A673 (cell line): ENCODE data around the gene SORL1. TPM values are rescaled to one million over a fixed set of nuclear protein-coding genes. Genes with fewer than 3 reads are reported as not detected.

Experiments used
- BruUV-seq: library from RNA; stranded (reverse); fragments of 400-500 nt; replicated peaks from 2 replicates; lab custom pipeline; 2021; lab: Mats Ljungman, UMichigan
- CTCF ChIA-PET: fragments of 300-600 bp; sonication (Branson Sonifier 250); formaldehyde crosslinking; loops from one replicate; lab custom pipeline; 2022; ENCODE audit warnings: antibody characterized with exemption; lab: Charles Lee
- POLR2A ChIA-PET: fragments of 300-600 bp; sonication (Branson Sonifier 250); formaldehyde crosslinking; loops from one replicate; lab custom pipeline; 2022; ENCODE audit warnings: antibody characterized with exemption; ENCODE audit not compliant: low non-redundant PET; lab: Charles Lee
- DNase-seq: peaks from one replicate; pipeline ENCODE4 v3.0.0-alpha.2; 2015; ENCODE audit warnings: low spot score
- H3K27ac ChIP-seq: fragments of 200-600 bp; sonication (generic); 2 replicates; pipeline ENCODE4 v1.5.1; 2016; ENCODE audit warnings: mixed run types, low read depth, mild to moderate bottlenecking, mixed read lengths, antibody characterized with exemption, low read length; ENCODE audit not compliant: poor library complexity, severe bottlenecking
- H3K27me3 ChIP-seq: fragments of 200-600 bp; sonication (generic); replicated peaks from 2 replicates; pipeline ENCODE4 v1.6.1; 2017; ENCODE audit warnings: mixed run types, low read depth, mild to moderate bottlenecking, mixed read lengths, antibody characterized with exemption, low read length; ENCODE audit not compliant: insufficient read depth, poor library complexity
- H3K36me3 ChIP-seq: fragments of 200-600 bp; sonication (generic); 2 replicates; pipeline ENCODE4 v1.6.1; 2016; ENCODE audit warnings: mixed run types, mild to moderate bottlenecking, mixed read lengths, antibody characterized with exemption, low read length; ENCODE audit not compliant: insufficient read depth, poor library complexity, severe bottlenecking
- H3K4me1 ChIP-seq: fragments of 200-600 bp; sonication (generic); 2 replicates; pipeline ENCODE4 v1.6.1; 2017; ENCODE audit warnings: mixed run types, mild to moderate bottlenecking, mixed read lengths, antibody characterized with exemption, low read length; ENCODE audit not compliant: insufficient read depth, poor library complexity, severe bottlenecking
- H3K4me3 ChIP-seq: fragments of 200-600 bp; sonication (generic); 2 replicates; pipeline ENCODE4 v1.5.1; 2016; ENCODE audit warnings: low read depth, mixed run types, mild to moderate bottlenecking, mixed read lengths, low read length; ENCODE audit not compliant: poor library complexity, severe bottlenecking
- H3K9me3 ChIP-seq: fragments of 200-600 bp; sonication (generic); 2 replicates; pipeline ENCODE4 v1.6.1; 2016; ENCODE audit warnings: mixed run types, low read depth, mild to moderate bottlenecking, mixed read lengths, antibody characterized with exemption, low read length; ENCODE audit not compliant: poor library complexity, severe bottlenecking
- EZH2 ChIP-seq: fragments of 200-600 bp; sonication (generic); IDR thresholded peaks from 2 replicates; pipeline ENCODE4 v1.6.1; 2017; ENCODE audit warnings: borderline replicate concordance, low read depth, mild to moderate bottlenecking, mixed read lengths, antibody characterized with exemption, low read length; ENCODE audit not compliant: poor library complexity, severe bottlenecking
- intact Hi-C: fragments of 100-400 bp; cut with micrococcal nuclease; formaldehyde crosslinking; loops from one replicate; pipeline ENCODE4 v1.10.0; 2022; ENCODE audit not compliant: unreplicated experiment
- total RNA-seq: library from RNA; stranded (reverse); gene quantifications from 2 replicates; pipeline ENCODE4 v1.2.3, GENCODE V29; 2021
- TF ChIP-seq, protein P1 (sequence below): fragments of 300-800, 200-600 bp; sonication (generic); conservative IDR thresholded peaks from 2 replicates; pipeline ENCODE4 v1.5.1; 2017; ENCODE audit warnings: low read depth, mild to moderate bottlenecking, antibody characterized with exemption, low read length, moderate library complexity, mixed read lengths

Gene SORL1
- total RNA-seq, 1 experiment from 2014 or later = 0.95 TPM

DNA sequence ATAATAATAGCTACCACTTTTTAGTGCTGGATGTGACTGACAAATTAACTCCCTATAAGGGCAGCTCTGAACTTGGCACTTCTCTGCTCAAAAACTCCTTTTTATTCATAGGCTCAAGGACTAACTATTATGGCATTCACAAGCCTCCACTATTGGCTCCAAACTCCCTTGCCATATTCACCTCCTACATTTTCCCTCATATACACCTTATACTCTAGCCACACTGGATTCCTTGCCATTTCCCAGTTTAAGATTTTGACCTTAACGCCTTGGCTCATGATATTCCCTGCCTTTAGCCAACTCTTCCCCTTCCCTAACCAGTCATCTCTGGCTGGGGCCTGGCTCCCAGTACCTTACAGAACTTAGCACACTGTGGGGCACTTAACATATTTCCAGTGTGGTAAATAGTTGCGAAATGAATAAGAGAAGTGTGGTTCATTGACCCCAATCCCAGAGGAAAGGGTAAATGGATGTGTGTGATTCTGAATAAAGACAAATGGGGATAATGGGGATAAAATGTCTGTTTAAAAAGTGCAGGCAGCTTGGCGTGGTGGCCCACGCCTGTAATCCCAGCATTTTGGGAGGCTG is 40.0 kb upstream of the SORL1 start:
- intact Hi-C loops = no loop called here
- no peak for TF ChIP-seq EZH2
- TF ChIP-seq, protein P1, sequence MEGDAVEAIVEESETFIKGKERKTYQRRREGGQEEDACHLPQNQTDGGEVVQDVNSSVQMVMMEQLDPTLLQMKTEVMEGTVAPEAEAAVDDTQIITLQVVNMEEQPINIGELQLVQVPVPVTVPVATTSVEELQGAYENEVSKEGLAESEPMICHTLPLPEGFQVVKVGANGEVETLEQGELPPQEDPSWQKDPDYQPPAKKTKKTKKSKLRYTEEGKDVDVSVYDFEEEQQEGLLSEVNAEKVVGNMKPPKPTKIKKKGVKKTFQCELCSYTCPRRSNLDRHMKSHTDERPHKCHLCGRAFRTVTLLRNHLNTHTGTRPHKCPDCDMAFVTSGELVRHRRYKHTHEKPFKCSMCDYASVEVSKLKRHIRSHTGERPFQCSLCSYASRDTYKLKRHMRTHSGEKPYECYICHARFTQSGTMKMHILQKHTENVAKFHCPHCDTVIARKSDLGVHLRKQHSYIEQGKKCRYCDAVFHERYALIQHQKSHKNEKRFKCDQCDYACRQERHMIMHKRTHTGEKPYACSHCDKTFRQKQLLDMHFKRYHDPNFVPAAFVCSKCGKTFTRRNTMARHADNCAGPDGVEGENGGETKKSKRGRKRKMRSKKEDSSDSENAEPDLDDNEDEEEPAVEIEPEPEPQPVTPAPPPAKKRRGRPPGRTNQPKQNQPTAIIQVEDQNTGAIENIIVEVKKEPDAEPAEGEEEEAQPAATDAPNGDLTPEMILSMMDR = no peak
- BruUV-seq = no TSS peak
- POLR2A ChIA-PET = no interaction called here
- CTCF ChIA-PET = no interaction called here
- Histone ChIP-seq H3K4me1 (no peaks in the 10 kb centered on the region), H3K27ac (no peak overlapping the region), H3K27me3 (no peaks in the 10 kb centered on the region), H3K36me3 (no peaks in the 10 kb centered on the region), H3K9me3 (no peaks in the 10 kb centered on the region), H3K4me3 (no peak overlapping the region)
- no peak for DNase-seq

GRCh38 chr11:121412711-121413415 is 39.3 kb upstream of the SORL1 start:
- DNase-seq = no peak
- Histone ChIP-seq H3K36me3 (no peaks in the 10 kb centered on the region), H3K4me3 (no peak overlapping the region), H3K9me3 (no peaks in the 10 kb centered on the region), H3K27ac (no peak overlapping the region), H3K4me1 (no peaks in the 10 kb centered on the region), H3K27me3 (no peaks in the 10 kb centered on the region)
- intact Hi-C loops = no loop called here
- CTCF ChIA-PET = no interaction called here
- POLR2A ChIA-PET = no interaction called here
- TF ChIP-seq, protein P1 = no peak
- no peak for TF ChIP-seq EZH2
- BruUV-seq = no TSS peak

GRCh38 chr11:121414141-121414913 is 37.8 kb upstream of the SORL1 start:
- BruUV-seq = no TSS peak
- CTCF ChIA-PET = no interaction called here
- POLR2A ChIA-PET = no interaction called here
- Histone ChIP-seq H3K36me3 (no peaks in the 10 kb centered on the region), H3K9me3 (no peaks in the 10 kb centered on the region), H3K27me3 (no peaks in the 10 kb centered on the region), H3K4me3 (no peak overlapping the region), H3K4me1 (no peaks in the 10 kb centered on the region), H3K27ac (no peak overlapping the region)
- intact Hi-C loops = no loop called here
- TF ChIP-seq, protein P1 = no peak
- TF ChIP-seq EZH2 = no peak
- DNase-seq = no peak
